C4-2B (cell line): ENCODE data around the gene TBC1D4.
"Not testable (repeated sequence)": the region's sequence is repeated elsewhere in the genome, so short reads cannot be mapped to it uniquely, and the experiment has no call there.

ENCODE experiments used
- H3K27ac ChIP-seq: fragments of 450-650 bp; 2 replicates; pipeline ENCODE4 v1.5.1; 2017
- ZFX ChIP-seq: fragments of 450-650 bp; IDR thresholded peaks from 2 replicates; pipeline ENCODE4 v1.6.1; 2017
- TF ChIP-seq, protein P1 (sequence below): fragments of 450-650 bp; conservative IDR thresholded peaks from 2 replicates; pipeline ENCODE4 v1.5.1; 2017; ENCODE audit warnings: mild to moderate bottlenecking

TBC1D4 gene

DNA sequence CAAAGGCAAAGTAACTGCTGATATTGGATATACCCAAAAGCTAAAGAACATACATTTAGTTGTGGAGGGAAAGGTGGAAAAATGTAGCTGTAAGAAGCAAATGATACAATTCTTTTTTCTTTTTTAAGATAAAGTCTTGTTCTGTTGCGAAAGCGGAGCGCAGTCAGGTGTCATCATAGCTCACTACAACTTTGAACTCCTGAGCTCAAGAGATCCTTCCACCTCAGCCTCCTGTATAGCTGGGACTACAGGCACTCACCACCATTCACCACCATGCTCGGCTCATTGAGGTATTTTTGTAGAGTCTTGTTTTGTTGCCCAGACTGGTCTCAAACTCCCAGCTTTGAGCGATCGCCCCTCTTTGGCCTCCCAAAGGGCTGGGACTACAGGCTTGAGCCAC lies 38.0 kb downstream of the TBC1D4 start:
- no peak overlapping the region for H3K27ac ChIP-seq
- TF ChIP-seq ZFX, result no peak
- TF ChIP-seq, protein P1, sequence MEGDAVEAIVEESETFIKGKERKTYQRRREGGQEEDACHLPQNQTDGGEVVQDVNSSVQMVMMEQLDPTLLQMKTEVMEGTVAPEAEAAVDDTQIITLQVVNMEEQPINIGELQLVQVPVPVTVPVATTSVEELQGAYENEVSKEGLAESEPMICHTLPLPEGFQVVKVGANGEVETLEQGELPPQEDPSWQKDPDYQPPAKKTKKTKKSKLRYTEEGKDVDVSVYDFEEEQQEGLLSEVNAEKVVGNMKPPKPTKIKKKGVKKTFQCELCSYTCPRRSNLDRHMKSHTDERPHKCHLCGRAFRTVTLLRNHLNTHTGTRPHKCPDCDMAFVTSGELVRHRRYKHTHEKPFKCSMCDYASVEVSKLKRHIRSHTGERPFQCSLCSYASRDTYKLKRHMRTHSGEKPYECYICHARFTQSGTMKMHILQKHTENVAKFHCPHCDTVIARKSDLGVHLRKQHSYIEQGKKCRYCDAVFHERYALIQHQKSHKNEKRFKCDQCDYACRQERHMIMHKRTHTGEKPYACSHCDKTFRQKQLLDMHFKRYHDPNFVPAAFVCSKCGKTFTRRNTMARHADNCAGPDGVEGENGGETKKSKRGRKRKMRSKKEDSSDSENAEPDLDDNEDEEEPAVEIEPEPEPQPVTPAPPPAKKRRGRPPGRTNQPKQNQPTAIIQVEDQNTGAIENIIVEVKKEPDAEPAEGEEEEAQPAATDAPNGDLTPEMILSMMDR, result no peak

DNA sequence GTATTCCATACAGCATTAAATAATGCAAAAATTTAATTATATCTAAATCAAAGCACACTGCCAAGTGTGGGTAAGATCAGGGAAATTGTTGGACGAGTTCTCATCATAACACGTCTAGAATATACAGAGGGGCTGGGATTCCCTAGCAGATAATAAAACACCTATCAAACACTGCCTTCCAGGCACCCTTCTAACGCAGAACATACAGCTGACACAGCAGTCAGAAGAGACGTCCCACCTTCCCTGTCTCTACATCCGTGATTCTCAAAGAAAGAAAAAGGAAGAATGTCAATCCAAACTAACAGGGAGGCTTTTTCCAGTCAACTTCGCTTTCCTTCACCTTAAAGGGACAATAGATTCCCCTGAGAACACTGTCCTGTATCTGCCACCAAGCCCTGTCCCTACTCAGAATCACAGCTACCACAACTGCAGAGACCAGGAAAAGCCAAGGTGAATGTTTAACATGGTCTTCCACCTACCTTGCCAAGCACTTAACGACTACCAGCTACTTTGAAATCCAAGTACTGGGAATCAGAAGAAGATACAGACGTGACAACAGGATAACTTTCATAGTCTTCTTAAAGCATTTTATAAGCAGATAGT lies 38.5 kb downstream of the TBC1D4 start:
- no peak overlapping the region for H3K27ac ChIP-seq
- TF ChIP-seq, protein P1, result no peak
- TF ChIP-seq ZFX, result no peak

DNA sequence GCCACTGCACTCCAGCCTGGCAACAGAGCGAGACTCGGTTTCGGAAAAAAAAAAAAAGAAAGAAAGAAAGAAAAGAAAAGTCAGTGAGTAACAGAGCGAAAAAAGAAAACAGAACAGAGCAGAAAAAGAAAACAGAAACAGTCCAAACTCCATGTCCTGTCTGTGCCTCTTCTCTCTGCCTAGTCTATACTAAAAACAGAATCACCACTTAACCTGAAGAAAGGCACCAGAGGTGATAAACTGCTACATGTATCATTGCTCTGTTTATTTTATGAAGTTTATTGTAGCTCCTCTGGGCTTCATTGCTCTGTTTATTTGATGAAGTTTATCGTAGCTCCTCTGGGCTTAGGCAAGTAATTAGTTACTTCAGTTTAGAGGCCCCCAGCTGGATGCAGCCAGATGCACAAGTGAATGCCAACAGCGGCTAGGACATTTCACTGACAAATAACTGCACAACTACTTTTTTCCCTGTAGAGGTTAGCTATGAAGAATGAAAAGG lies 39.2 kb downstream of the TBC1D4 start:
- TF ChIP-seq ZFX, result no peak
- no peak overlapping the region for H3K27ac ChIP-seq

DNA sequence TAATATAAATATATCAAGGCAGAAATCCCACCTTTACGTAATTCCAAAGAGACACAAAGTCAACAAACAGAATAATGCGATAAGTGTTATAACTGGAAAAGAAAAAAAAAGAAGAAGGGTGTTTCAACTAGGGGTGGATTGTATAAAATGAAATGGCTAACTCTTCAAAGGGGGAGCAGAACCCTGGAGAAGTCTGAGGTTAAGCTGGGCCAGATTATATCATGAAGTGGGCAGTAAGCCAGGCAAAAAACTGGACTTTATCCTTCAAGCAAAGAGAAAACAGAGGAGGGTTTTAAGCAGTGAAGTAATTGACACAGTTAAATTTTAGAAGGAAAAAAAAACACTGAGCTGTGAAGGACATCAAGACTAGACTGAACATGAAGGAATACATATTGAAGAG lies 41.9 kb downstream of the TBC1D4 start:
- TF ChIP-seq, protein P1, result no peak
- no peak for TF ChIP-seq ZFX
- H3K27ac ChIP-seq, result no peak overlapping the region

DNA sequence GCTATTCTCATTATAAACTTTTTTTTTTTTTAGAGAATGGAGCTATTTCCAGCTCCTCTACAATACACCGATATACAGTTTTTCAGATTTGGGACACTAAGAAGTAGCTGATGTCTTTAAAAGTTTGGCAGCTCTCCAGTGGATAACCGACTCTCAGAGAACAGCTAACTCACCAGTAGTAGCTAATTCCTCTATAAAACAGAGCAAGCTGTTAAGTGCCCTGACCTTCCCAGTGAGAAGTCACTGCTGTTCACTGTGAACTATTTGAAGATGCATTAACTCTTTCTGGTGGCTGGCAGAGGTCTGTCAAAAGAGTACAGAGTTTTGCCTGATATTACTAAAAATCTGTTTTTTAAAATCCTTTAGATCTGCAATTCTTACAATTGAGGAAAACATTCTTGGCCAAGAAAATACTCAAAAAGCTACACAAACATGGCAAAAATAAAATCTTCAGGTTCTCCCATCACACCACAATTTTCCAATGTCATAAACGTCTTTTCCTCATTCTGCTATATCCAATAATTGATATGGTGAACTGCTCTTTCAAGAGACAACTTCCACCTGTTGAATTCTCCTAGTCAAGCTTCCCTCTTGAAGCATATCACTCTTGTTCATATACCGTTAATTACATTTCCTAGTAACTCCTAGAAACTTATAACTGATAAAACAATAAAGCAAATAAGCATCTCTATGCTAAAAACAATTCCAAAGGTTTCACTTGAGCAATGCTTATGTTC lies 44.2 kb downstream of the TBC1D4 start:
- H3K27ac ChIP-seq, result no peak overlapping the region
- no peak for TF ChIP-seq ZFX
- TF ChIP-seq, protein P1, result no peak

DNA sequence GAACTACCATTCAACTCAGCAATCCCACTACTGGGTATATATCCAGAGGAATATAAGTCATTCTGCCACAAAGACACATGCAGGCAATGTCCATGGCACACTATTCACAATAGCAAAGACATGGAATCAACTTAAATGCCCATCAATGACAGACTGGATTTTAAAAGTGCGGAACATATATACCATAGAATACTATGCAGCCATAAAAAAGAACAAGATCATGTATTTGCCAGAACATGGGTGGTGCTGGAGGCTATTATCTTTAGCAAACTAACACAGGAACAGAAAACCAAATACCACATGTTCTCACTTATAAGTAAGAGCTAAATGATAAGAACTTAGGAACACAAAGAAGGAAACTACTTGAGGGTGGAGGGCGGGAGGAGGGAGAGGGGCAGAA lies 47.8 kb downstream of the TBC1D4 start:
- not testable (repeated sequence) for H3K27ac ChIP-seq

DNA sequence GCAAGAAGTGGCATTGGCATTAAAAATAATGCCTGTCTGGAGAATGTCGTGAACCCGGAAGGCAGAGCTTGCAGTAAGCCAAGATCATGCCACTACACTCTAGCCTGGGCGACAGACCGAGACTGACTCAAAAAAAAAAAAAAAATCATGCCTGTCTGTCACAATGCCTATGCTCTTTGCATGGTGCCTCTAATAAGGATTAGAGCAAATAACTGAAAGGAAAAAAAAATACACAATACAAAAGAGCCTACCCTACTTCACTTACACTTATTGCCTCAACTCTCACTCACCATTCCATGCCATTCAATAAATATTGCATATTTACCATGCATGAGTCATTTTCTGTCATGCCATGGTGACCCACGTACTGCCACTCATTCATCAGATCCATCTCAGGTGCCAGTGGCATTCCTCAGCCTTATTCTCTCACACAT lies 49.1 kb downstream of the TBC1D4 start:
- no peak for TF ChIP-seq ZFX
- TF ChIP-seq, protein P1, result no peak
- H3K27ac ChIP-seq, result no peak overlapping the region

DNA sequence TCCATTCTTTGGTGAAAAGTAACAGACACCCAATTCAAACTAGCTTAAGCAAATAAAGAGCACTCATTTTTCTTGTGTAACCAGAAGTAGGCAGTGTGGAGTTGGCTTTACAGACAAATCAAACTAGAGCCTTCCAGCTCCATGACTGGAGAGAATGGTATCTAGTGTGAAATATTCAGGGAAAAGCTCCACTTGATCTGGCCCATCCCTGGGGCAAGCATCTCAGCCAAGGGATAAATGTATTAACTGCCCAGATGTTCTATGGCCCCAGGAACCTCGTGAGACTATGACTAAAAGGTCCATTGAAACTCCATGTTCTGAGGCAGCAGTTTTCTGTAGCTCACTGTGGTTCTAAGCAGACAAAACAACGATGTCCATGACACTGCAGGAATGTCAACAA lies 49.9 kb downstream of the TBC1D4 start:
- TF ChIP-seq, protein P1, result peak; percentile 20
- no peak for TF ChIP-seq ZFX
- no peak overlapping the region for H3K27ac ChIP-seq
